Measurements from ENCODE around the gene RGCC. TPM values are rescaled to one million over a fixed set of nuclear protein-coding genes. Genes with fewer than 3 reads are reported as not detected.

The RGCC gene
- 17.0 and 49.4 TPM in 2 replicates for total RNA-seq

GRCh38 chr13:41456768-41457588 is at the start of gene RGCC:
TSS of gene RGCC (plus strand) at chr13:41457550. CDS start at chr13:41457708, 158 bp downstream.

Other genes with a start within 250 kb of the RGCC start
- gene MTRF1, start 194.0 kb upstream of the RGCC start, total RNA-seq: 13.5 TPM in 2 replicates
- gene NAA16, start 146.3 kb upstream of the RGCC start, total RNA-seq: 14.6 and 15.5 TPM in 2 replicates

All from uterine smooth muscle cell (primary cell).